OCI-M2 (cell line): ENCODE results near the gene AMD1.
"Not testable (repeated sequence)": the region's sequence is repeated elsewhere in the genome, so short reads cannot be mapped to it uniquely, and the experiment has no call there.

Source experiments
- DNase-seq: peaks from one replicate; lab custom pipeline; 2025; ENCODE audit not compliant: unreplicated experiment; lab: John Stamatoyannopoulos, UW

Gene AMD1

DNA sequence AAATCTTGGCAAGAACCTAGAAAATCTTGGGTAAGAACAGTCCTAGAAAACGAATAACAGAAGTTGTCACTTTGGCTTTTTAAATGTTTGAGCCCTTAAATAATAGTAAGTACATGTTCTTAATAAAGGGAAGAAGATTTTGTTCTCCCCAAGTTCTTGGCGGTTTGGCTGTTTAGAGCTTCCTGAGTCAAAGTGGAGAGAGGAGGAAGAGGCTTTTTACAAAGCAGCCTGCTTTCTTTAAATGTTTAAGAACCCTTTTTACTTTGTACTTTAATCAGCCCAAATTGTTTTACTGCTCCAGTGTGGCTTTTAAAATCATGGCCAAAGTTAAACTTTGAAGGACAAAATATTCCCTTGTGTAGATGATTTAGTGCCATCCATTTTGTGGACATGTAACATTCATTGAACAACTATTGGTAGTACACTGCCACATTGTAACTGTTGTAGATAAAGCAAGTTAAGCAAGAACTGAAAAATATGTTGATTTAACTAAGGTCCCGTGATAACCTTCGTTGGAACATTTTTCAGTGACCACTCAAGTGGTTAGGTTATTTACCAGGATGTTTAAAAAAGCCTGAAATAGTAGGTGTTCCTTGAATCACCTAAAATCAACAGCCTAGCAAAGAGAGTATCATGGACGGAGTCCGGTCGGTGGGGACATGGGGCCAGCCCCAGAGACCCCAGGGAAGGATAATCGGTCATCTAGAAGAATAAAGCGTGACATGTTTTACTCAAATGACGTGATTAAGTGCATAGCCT lies 2.4 kb downstream of the AMD1 start:
- DNase-seq, result no peak

DNA sequence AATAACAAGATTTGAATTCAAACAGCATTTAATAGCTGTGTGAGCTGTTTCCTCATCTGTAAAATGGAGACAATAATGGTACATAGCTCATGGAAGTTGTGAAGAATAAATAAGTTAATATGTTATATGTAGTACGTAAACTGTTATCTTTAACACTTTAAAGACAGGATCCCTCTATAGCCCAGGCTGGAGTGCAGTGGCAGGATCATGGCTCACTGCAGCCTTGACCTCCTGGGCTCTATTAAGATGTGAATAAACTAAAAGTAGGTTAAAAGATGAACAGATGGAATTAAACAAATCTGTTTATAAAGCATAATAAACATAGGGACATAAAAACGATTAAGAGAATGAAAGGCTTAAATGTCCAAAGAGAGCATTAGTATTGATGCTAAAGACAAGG lies 3.0 kb downstream of the AMD1 start:
- no peak for DNase-seq

DNA sequence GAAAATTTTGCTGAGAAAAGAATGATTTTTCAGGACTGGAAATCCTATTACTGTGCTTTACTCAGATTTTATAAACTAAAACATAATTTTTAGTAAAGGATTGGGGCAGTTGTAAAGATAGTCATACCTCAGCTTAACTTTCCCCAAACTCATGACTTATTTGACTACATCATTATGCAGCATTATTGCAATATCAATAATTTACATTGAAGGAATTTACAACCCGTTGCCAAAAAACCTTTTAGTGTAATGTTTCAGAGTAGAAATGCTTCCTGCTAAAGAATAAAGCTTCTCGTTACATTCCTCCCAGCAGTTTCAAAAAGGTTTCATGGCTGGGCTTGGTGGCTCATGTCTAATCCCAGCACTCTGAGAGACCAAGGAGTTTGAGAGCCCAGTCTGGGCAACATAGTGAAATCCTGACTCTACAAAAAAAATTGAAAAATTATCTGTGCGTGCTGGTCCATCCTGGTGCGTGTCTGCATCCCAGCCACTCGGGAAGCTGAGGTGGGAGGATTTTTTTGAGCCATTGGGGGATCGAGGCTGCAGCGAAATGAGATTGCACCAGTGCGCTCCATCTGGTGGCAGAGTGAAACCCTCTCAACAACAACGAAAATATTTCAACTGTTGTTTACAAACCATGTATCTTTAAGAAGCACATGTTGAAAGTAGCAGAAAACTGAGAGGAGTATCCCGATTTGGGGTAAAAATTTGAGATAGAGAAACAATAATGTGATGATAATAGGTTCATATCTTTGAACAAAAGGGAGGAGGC lies 4.4 kb downstream of the AMD1 start:
- no peak for DNase-seq

DNA sequence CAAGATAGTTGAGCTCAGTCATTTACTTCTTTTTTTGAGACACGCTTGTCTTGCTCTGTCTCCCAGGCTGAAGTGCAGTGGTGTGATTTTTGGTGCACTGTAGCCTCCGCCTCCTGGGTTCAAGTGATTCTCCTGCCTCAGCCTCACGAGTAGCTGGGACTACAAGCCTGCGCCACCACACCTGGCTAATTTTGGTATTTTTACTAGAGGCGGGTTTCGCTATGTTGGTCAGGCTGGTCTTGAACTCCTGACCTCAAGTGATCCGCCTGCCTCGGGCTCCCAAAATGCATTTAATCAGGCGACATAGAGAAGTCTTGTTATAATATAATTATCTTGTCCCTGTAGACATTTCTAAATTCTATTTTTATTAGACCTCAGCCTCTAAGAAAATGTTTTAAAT lies 6.1 kb downstream of the AMD1 start:
- no peak for DNase-seq

DNA sequence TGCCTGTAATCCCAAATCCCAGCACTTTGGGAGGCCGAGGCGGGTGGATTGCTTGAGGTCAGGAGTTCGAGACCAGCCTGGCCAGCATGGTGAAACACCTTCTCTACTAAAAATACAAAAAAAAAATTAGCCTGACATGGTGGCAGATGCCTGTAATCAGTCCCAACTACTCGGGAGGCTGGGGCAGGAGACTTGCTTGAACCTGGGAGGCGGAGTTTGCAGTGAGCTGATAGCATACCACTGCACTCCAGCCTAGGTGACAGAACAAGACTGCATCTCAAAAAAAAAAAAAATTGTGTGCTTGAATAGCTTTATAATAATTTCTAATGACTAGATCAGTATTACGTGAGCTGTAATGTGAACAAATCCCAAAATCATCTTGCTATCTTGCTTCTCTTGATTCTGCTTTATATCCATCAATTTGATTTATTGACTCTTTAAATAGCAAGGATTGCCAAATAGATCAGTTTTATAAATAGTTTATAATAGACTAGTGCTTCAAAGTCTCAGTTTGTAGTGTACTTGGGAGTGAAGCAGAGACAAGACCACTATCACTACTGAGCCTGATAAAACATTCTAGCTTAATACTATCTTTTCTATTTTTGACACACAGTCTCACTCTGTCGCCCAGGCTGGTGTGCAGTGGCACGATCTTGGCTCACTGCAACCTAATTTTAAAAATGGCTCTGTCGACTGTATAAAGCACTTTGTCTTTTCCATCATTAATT lies 7.1 kb downstream of the AMD1 start:
- no peak for DNase-seq

DNA sequence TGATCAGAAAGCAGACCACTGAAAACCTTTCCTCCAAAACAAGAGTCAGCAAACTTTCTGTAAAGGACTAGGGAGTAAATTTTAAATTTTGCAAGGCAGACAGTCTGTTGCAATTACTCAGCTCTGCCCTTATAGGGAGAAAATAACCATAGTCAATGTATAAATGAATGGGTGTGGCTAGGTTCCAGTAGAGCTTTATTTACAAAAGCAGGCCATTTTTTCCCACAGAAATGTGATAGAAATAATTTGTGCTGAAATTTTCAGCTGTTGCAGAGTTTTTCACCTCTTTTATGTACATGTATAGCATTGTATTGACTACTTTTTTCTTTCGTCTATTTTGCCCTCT lies 7.7 kb downstream of the AMD1 start:
- no peak for DNase-seq

DNA sequence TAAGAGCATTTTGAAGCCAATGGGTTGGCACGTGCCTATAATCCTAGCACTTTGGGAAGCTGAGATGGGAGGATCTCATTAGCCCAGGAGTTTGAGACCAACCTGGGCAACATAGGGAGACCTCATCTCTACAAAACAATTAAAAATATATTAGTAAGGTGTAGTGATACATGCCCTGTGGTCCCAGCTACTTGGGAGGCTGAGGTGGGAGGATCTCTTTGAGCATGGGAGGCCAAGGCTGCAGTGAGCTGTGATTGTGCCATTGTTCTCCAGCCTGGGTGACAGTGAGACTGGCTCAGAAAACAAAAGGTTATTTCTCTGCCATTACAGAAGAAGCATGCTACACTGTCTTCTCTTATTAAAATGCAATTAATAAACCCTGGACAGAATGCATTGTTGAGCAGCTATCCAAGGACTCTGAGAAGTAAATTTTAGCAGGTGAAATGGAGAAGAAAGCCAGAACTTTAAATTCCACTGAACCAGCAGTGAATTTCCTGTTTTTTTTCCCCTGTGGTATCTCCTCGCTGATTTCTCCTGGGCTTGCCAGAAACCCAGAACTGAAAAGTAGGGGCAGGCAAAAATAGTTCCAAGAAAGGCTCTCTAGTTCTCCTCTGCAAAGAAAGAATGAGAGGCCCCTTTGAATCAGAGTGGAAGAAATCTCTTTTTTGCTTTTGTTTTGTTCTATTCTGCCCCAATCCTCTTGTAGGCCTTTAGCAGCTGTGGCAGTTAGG lies 8.4 kb downstream of the AMD1 start:
- DNase-seq, result no peak

DNA sequence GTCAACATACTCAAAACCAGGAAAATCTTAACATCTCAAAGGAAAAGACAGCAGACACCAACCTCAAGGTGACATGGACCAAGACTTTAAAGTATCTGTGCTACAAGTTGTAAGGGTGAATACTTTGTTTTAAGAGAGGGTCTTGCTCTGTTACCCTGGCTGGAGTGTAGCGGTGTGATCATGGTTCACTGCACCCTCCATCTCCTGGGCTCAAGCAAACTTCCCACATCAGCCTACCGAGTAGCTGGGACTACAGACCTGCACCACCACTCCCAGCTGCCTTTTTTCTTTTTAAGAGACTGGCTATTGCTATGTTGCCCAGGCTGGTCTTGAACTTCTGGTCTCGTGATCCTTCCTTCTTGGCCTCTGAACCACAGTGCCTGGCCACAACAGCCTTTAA lies 9.7 kb downstream of the AMD1 start:
- no peak for DNase-seq

DNA sequence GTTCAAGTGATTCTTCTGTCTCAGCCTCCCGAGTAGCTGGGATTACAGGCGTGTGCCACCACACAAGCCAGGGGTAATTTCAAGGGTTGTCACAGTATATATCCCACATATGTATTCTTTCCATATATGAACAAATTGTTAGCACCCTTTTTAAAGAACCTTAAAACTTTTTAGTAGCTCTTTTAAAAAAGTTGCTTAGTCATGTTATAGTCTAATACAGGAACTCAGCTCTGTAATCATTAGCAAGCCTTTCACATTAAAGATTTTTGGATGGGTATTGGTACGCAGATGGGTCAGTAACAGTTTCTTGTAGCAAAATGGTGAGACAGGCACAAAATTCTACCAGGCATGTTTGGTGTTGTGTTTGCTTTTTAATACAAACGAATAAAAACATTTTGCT lies 10.9 kb downstream of the AMD1 start:
- no peak for DNase-seq

DNA sequence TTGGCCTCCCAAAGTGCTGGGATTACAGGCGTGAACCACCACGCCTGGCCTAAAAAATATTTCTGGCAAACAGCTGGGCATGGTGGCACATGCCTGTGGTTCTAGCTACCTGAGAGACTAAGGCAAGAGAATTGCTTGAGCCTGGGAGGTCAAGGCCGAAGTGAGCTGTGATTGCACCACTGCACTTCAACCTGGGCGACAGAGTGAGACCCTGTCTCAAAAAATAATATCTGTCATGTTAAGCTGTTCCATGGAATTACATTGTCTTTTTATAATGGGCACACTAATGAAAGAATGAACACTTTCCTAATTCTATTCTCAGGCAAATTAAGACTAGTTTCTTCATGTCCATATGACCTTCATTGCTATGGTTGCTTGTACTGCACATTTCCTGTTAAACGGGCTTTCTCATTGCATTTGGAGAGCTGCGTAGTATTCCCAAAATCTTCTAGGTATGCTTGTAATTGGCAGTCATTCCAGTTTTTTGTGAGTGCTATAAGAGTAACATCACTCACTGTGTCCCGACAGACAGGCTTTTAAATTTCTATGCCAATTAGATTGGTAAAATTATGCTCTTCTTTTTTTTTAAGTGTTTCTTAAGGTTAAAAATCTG lies 12.1 kb downstream of the AMD1 start:
- no peak for DNase-seq

DNA sequence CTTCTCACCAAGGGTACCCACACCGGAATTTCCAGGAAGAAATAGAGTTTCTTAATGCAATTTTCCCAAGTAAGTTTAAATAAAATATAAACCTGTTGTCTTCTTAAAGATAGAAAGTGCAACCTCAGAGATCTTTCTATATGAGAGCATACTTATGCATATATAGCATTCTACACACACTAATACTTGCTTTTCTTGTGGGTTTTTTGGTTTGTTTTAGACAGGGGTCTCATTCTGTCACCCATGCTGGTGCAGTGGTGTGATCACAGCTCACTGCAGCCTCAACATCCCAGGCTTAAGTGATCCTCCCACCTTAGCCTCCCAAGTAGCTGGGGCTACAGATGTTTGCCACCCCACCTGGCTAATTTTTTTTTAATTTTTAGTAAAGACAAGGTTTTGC lies 15.7 kb downstream of the AMD1 start:
- DNase-seq, result no peak

DNA sequence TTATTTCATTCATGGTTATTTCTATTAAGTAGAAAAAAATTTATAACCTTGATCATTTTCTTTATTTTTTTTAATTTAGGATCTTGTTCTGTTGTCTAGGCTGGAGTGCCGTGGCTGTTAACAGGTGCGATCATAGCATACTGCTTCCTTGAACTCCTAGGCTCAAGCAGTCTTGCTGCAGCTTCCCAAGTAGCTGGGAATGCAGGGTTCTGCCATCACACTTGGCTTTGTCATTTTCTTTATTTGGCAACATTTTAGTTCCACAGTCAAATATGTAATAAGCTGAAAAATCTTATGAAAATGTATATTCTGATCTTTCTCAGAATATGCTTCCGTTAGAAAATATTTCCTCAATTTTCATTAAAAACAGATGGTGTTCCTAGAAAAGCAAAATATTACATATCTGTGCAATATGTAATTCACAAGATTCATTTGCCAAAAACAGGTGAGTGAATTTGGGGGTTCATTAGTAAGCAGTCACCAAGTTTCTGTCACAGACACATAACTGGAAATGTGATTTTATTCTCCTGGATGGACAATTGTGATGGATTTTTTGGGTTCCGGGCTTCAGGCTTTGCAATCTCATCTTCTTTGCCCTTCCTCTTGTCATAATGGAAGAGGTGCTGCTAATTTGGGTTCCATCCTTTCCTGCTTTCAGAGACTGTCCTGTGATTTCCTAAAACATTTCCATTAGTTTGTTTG lies 21.5 kb downstream of the AMD1 start:
- DNase-seq, result no peak

DNA sequence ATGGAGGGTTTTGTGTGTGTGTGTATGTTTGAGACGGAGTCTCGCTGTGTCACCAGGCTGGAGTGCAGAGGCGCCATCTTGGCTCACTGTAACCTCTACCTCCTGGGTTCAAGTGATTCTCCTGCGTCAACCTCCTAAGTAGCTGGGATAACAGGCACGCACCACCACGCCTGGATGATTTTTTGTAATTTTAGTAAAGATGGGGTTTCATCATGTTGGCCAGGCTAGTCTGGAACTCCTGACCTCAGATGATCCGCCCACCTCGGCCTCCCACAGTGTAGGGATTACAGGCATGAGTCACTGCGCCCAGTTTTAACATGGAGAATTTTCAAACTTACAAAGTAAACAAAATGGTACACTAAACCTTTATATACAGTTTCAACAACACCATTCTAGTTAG lies 22.8 kb downstream of the AMD1 start:
- DNase-seq, result no peak

DNA sequence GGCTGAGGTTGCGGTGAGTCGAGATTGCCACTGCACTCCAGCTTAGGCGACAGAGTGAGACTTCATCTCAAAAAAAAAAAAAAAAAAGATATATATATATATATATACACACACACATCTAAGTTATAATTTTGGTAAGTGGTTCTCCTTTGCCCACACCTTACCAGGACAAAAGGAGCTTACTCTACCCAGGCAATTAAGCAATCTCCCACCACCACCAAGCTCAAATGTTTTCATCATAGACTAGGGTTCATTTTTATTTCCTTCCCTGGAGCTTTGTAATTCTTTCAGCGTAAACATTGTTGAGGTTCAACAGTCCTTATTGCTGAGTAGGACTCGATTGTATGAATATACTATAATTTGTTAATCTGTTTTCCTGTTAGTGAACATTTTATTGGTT lies 23.5 kb downstream of the AMD1 start:
- no peak for DNase-seq

DNA sequence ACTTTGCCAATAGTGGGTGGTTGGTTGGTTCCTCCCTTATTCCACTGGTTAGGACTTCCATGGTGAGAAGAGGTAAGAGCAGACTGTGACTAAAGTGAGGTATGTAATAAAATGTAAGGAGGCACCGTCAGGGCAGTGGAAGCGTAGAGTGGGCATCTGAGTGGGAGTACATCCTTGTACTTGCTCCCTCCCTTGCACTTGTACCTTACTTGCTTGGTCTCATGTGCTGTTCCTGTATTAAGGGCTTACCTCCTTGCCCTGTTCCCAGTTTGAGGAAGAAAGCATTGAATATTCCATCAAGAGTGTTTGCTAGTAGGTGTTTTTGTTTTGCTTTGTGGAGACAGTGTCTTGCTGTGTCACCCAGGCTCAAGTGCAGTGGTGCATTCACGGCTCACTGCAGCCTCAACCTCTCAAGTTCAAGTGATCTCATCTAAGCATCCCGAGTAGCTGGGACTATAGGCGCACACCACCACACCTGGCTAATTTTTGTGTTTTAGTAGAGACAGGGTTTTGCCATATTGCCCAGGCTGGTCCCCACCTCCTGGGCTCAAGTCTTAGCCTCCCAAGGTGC lies 25.5 kb downstream of the AMD1 start:
- DNase-seq, result no peak

DNA sequence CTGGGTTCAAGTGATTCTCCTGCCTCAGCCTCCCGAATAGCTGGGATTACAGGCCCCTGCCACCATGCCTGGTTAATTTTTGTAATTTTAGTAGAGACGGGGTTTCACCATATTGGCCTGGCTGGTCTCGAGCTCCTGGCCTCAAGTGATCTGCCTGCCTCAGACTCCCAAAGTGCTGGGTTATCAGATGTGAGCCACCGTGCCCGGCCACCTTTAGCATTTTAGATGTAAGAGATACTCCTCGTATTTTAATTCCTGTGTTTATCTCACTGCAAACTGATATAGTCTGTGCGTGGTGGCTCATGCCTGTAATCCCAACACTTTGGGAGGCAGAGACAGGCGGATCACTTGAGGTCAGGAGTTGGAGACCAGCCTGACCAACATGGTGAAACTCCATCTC lies 27.0 kb downstream of the AMD1 start:
- DNase-seq, result not testable (repeated sequence)

DNA sequence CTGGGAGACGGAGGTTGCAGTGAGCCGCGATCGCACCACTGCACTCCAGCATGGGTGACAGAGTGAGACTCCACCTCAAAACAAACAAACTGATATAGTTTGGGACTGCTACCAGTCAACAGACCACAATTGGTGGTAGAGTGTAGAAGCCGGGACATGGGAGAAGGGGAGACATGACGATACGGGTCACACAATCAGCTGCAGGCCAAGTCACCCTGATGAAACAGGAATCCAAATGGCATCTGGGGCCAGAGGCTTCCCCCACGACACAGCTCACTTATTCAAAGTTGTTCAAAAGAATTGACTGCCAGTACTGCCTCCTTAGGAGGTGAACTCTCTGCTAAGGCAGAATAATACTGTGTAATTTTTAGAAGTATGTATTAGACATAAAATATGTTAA lies 27.5 kb downstream of the AMD1 start:
- no peak for DNase-seq

DNA sequence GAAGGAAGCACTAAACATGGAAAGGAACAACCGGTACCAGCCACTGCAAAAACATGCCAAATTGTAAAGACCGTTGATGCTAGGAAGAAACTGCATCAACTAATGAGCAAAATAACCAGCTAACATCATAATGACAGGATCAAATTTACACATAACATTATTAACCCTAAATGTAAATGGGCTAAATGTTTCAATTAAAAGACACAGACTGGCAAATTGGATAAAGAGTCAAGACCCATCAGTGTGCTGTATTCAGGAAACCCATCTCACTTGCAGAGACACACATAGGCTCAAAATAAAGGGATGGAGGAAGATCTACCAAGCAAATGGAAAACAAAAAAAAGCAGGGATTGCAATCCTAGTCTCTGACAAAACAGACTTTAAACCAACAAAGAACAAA lies 31.7 kb downstream of the AMD1 start:
- DNase-seq, result not testable (repeated sequence)

DNA sequence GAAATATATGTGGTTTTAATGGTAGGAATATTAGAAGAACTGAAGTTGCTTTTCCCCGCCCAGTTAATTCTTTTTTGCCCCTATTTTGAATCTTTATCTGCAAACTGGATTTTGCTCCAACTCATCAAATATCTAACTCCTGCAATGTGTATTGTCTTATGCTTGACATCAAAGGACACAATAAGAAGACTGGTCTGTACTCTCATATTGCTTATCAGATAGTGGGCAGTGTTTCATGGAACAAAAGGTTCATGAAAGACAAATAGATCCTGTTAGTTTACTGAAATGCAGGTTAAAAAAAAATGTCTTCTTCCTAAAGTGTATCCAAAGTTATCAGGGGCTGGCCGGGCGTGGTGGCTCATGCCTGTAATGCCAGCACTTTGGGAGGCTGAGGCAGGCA lies 56.2 kb downstream of the AMD1 start:
- no peak for DNase-seq

DNA sequence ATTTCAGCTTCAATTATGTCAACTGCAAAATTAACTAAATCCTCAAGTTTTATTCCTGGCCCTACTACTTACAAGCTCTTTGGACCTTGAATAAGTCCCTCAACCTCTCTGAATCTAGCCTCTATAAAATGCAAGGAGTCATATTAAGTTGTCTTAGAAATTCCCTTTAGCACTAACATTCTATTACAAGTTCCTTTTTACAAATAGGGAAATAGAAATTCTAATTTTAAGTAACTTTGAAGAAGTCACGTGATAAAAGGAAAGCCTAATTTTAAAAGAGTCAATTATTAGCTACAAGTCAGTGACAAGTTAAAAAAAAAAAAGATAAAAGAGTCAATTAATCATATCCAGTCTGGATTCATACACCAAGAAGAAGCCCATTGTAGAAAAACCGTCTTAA lies 59.3 kb downstream of the AMD1 start:
- no peak for DNase-seq
